ENCODE measurements around the gene MYL6.
A peak's percentile ranks its signal among the peaks of the same experiment; 100 is the strongest.

The MYL6 gene

GRCh38 chr12:56124133-56124532 lies 34.0 kb upstream of the MYL6 start:
- Mint-ChIP-seq H3K27ac (peak overlapping the region; percentile 27), H3K9me3 (no peaks in the 10 kb centered on the region), H3K27me3 (no peaks in the 10 kb centered on the region), H3K4me1 (ENCODE audit: low read depth) (peaks cover 52% of the 10 kb centered on the region), H3K36me3 (ENCODE audit: low read depth) (peaks cover 48% of the 10 kb centered on the region), H3K4me3 (no peak overlapping the region)
- no peak for DNase-seq

- no peak for DNase-seq
- Mint-ChIP-seq H3K9me3 (no peaks in the 10 kb centered on the region), H3K27ac (peak overlapping the region; percentile 98), H3K27me3 (no peaks in the 10 kb centered on the region), H3K36me3 (ENCODE audit: low read depth) (peaks cover 54% of the 10 kb centered on the region), H3K4me3 (peak overlapping the region; percentile 91), H3K4me1 (ENCODE audit: low read depth) (peaks cover 56% of the 10 kb centered on the region)
Observed at GRCh38 chr12:56126732-56127239, 31.4 kb upstream of the MYL6 start.

DNA sequence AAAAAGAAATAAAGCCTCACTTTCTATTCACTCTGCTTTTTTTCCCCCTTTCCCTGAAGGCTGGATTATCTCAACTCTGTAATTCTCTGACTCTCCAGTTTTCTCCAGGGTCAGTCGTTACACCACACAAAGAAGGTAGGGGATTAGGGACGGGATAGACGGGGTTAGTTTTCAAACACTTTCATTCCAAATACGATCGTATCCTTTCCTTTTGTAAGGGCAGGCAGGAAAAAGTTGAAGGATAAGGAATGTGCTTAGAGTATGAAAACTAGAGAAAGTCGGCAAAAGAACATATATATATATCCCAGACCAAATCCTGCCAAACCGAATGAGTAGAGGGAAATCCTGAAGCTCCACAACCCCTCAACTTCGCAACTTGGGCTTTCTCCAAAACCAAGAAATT lies 30.7 kb upstream of the MYL6 start:
- Mint-ChIP-seq H3K9me3 (no peaks in the 10 kb centered on the region), H3K4me3 (peak overlapping the region; percentile 91), H3K27ac (peak overlapping the region; percentile 98), H3K36me3 (ENCODE audit: low read depth) (peaks cover 55% of the 10 kb centered on the region), H3K4me1 (ENCODE audit: low read depth) (peaks cover 63% of the 10 kb centered on the region), H3K27me3 (no peaks in the 10 kb centered on the region)
- DNase-seq, result no peak

DNA sequence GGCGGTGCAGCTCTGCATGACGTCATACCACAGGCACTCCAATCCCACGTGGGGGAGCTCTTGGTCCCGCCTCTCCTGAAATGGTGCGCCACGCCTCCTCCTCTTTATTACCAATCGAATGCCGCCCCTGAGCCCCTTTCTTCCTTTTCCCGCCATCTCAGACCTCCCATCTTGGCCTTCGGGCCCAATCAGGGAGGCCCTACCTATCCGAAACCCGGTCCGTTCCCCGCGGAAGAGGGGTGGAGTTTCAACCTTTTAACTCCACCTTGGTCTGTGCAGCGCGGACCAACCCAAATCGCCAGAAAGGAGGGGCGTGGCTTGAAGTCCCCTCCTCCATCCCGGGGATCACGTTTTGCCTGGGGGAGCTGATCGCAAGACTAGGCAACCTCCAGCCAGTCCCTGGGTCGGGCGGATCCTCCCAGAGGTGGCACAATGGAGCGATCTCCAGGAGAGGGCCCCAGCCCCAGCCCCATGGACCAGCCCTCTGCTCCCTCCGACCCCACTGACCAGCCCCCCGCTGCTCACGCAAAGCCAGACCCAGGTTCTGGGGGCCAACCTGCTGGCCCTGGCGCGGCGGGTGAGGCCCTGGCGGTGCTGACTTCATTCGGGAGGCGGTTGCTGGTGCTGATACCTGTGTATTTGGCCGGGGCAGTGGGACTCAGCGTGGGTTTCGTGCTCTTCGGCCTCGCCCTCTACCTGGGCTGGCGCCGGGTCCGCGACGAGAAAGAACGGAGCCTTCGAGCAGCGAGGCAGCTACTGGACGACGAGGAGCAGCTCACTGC lies 30.1 kb upstream of the MYL6 start, which contains the start of gene ESYT1:
Gene ESYT1 (plus strand): TSS at position 380 of the 782 bp plus-strand sequence. CDS start 53 bp downstream, at position 433.
- no peaks in the 10 kb centered on the region for H3K9me3 Mint-ChIP-seq
- peaks cover 65% of the 10 kb centered on the region for H3K4me1 Mint-ChIP-seq (ENCODE audit: low read depth)
- peak; percentile 93 for DNase-seq
- H3K36me3 Mint-ChIP-seq (ENCODE audit: low read depth), result peaks cover 57% of the 10 kb centered on the region
- peak within 1 kb of the TSS; percentile 91 for H3K4me3 Mint-ChIP-seq
- H3K27me3 Mint-ChIP-seq, result no peaks in the 10 kb centered on the region
- H3K27ac Mint-ChIP-seq, result peak within 1 kb of the TSS; percentile 98

DNA sequence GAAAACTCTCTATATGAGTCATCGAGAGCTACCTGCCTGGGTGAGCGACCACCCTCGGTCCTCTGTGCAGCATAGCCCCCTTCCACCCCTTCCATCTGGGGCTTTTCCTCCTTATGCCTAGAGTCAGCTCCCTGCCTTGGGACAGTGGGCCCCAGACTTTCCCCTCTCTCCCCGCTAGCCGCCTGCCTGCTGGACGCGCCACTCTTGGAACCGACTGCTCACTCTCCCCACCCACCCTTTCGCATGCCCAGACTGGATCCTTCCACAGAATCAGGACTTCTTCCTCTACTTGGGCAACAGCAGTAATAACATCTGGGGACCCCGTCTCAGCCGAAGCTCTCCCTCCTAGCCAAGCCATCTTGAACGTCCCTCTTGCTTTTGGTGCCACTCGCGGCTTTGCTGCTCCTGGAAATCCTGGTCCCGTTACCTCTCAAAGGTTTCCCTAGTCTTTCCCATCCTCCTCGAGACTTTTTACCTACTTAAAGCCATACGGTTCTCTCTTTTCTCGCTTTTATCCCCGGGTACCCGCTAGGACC lies 29.4 kb upstream of the MYL6 start:
- H3K36me3 Mint-ChIP-seq (ENCODE audit: low read depth), result peaks cover 63% of the 10 kb centered on the region
- H3K4me3 Mint-ChIP-seq, result peak overlapping the region; percentile 91
- H3K4me1 Mint-ChIP-seq (ENCODE audit: low read depth), result peaks cover 67% of the 10 kb centered on the region
- H3K9me3 Mint-ChIP-seq, result no peaks in the 10 kb centered on the region
- peak overlapping the region; percentile 98 for H3K27ac Mint-ChIP-seq
- no peaks in the 10 kb centered on the region for H3K27me3 Mint-ChIP-seq
- DNase-seq, result no peak

- Mint-ChIP-seq H3K27ac (peak overlapping the region; percentile 98), H3K36me3 (ENCODE audit: low read depth) (peaks cover 64% of the 10 kb centered on the region), H3K27me3 (no peaks in the 10 kb centered on the region), H3K9me3 (no peaks in the 10 kb centered on the region), H3K4me1 (ENCODE audit: low read depth) (peaks cover 66% of the 10 kb centered on the region), H3K4me3 (peak overlapping the region; percentile 91)
- peak; percentile 77 for DNase-seq
Observed at GRCh38 chr12:56129206-56129941, 28.8 kb upstream of the MYL6 start.

GRCh38 chr12:56129942-56130495 lies 28.1 kb upstream of the MYL6 start:
- DNase-seq, result no peak
- Mint-ChIP-seq H3K36me3 (ENCODE audit: low read depth) (peaks cover 67% of the 10 kb centered on the region), H3K27me3 (no peaks in the 10 kb centered on the region), H3K4me3 (peak overlapping the region; percentile 91), H3K4me1 (ENCODE audit: low read depth) (peaks cover 63% of the 10 kb centered on the region), H3K27ac (peak overlapping the region; percentile 98), H3K9me3 (no peaks in the 10 kb centered on the region)

DNA sequence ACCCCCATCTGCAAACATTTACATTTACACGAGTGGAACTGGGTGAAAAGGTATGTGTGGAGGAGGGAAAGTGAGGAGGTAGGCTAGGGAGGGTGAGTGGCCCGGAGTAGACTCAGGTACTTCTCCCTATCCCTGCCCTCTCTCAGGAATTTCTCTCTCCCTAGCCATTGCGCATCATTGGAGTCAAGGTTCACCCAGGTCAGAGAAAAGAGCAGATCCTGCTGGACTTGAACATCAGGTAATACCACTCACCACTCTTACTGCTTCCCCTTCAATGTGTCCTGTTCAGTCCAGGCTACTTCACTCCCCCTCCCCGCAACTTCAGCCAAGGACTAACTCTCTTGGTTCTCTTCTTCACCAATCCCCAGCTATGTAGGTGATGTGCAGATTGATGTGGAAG lies 27.3 kb upstream of the MYL6 start:
- Mint-ChIP-seq H3K27ac (peak overlapping the region; percentile 98), H3K27me3 (no peaks in the 10 kb centered on the region), H3K9me3 (no peaks in the 10 kb centered on the region), H3K4me1 (ENCODE audit: low read depth) (peaks cover 63% of the 10 kb centered on the region), H3K36me3 (ENCODE audit: low read depth) (peaks cover 75% of the 10 kb centered on the region), H3K4me3 (peak overlapping the region; percentile 91)
- DNase-seq, result no peak

GRCh38 chr12:56134897-56135296 lies 23.3 kb upstream of the MYL6 start:
- Mint-ChIP-seq H3K27ac (peak overlapping the region; percentile 68), H3K4me3 (no peak overlapping the region), H3K27me3 (no peaks in the 10 kb centered on the region), H3K36me3 (ENCODE audit: low read depth) (peaks cover 98% of the 10 kb centered on the region), H3K4me1 (ENCODE audit: low read depth) (peaks cover 71% of the 10 kb centered on the region), H3K9me3 (no peaks in the 10 kb centered on the region)
- DNase-seq, result no peak

GRCh38 chr12:56137853-56138571 lies 20.1 kb upstream of the MYL6 start:
- no peaks in the 10 kb centered on the region for H3K27me3 Mint-ChIP-seq
- H3K4me1 Mint-ChIP-seq (ENCODE audit: low read depth), result peaks cover 66% of the 10 kb centered on the region
- DNase-seq, result no peak
- peaks cover 97% of the 10 kb centered on the region for H3K36me3 Mint-ChIP-seq (ENCODE audit: low read depth)
- no peak overlapping the region for H3K4me3 Mint-ChIP-seq
- peak overlapping the region; percentile 73 for H3K27ac Mint-ChIP-seq
- no peaks in the 10 kb centered on the region for H3K9me3 Mint-ChIP-seq

GRCh38 chr12:56141946-56142784 lies 16.0 kb upstream of the MYL6 start:
- H3K9me3 Mint-ChIP-seq, result no peaks in the 10 kb centered on the region
- no peak for DNase-seq
- no peaks in the 10 kb centered on the region for H3K27me3 Mint-ChIP-seq
- peak overlapping the region; percentile 90 for H3K27ac Mint-ChIP-seq
- peaks cover 51% of the 10 kb centered on the region for H3K4me1 Mint-ChIP-seq (ENCODE audit: low read depth)
- H3K36me3 Mint-ChIP-seq (ENCODE audit: low read depth), result peaks cover 87% of the 10 kb centered on the region
- H3K4me3 Mint-ChIP-seq, result no peak overlapping the region

GRCh38 chr12:56143217-56143616 lies 14.9 kb upstream of the MYL6 start:
- Mint-ChIP-seq H3K4me3 (no peak overlapping the region), H3K27ac (peak overlapping the region; percentile 90), H3K36me3 (ENCODE audit: low read depth) (peaks cover 77% of the 10 kb centered on the region), H3K4me1 (ENCODE audit: low read depth) (peaks cover 41% of the 10 kb centered on the region), H3K27me3 (no peaks in the 10 kb centered on the region), H3K9me3 (no peaks in the 10 kb centered on the region)
- DNase-seq, result no peak

DNA sequence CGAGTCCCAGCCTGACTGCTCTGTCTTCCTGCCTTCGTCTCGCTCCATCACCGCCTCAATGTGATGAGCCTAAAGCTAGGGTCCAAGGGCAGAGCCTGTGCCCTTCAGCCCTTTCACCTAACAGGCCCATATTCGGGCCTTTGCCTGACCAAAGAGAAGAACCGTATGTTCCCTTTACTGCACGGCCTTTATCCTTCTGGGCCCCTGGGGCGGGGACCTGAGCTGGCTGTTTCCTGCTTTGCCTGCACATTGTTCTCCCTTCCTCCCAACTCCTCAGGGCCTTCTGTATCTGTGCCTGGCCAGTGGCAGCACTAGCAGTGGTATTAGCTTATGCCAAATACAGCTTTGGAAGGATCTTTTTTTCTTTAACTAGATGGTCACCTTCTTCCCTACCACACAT lies 14.3 kb upstream of the MYL6 start:
- no peaks in the 10 kb centered on the region for H3K27me3 Mint-ChIP-seq
- peaks cover 70% of the 10 kb centered on the region for H3K36me3 Mint-ChIP-seq (ENCODE audit: low read depth)
- peaks cover 34% of the 10 kb centered on the region for H3K4me1 Mint-ChIP-seq (ENCODE audit: low read depth)
- DNase-seq, result no peak
- no peak overlapping the region for H3K4me3 Mint-ChIP-seq
- no peaks in the 10 kb centered on the region for H3K9me3 Mint-ChIP-seq
- H3K27ac Mint-ChIP-seq, result peak overlapping the region; percentile 90
